Fibroblast of mammary gland (primary cell): ENCODE measurements around the gene TTC28.

Experiments used
- DNase-seq: peaks from one replicate; pipeline ENCODE4 v3.0.0-alpha.2; 2010; ENCODE audit warnings: low read depth
- H3K4me3 ChIP-seq: 2 replicates; pipeline ENCODE4 v1.5.1; 2011; ENCODE audit warnings: low read depth, mild to moderate bottlenecking, low read length, moderate library complexity; ENCODE audit not compliant: control insufficient read depth
- TF ChIP-seq, protein P1 (sequence below): conservative IDR thresholded peaks from 2 replicates; pipeline ENCODE4 v1.5.1; 2011; ENCODE audit warnings: low read depth, low read length, inconsistent platforms; ENCODE audit not compliant: control insufficient read depth, insufficient read depth

TTC28 gene

GRCh38 chr22:28009272-28009827 is 670.3 kb downstream of the TTC28 start:
- H3K4me3 ChIP-seq, result no peak overlapping the region
- TF ChIP-seq, protein P1, sequence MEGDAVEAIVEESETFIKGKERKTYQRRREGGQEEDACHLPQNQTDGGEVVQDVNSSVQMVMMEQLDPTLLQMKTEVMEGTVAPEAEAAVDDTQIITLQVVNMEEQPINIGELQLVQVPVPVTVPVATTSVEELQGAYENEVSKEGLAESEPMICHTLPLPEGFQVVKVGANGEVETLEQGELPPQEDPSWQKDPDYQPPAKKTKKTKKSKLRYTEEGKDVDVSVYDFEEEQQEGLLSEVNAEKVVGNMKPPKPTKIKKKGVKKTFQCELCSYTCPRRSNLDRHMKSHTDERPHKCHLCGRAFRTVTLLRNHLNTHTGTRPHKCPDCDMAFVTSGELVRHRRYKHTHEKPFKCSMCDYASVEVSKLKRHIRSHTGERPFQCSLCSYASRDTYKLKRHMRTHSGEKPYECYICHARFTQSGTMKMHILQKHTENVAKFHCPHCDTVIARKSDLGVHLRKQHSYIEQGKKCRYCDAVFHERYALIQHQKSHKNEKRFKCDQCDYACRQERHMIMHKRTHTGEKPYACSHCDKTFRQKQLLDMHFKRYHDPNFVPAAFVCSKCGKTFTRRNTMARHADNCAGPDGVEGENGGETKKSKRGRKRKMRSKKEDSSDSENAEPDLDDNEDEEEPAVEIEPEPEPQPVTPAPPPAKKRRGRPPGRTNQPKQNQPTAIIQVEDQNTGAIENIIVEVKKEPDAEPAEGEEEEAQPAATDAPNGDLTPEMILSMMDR, result peak; percentile 94
- DNase-seq, result peak; percentile 74

DNA sequence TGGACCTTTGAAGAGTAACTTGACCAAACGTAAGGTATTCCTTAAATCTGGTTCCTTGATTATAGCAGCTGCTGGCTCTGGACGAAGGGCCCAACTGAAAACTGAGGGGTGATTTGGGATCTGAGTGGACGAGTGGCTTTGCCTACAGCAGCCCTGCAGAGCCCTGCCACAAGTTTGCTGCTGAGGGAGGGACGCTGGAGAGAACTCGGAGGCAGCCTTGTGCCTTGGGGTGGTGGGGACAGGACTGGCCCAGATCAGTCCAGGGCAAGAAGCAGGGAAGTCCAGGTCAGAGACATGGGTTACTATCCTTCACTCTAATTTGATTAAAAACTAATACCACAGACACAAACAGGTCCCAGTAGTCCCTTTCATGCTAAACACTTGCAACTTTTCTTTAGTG is 671.0 kb downstream of the TTC28 start:
- H3K4me3 ChIP-seq, result no peak overlapping the region
- TF ChIP-seq, protein P1, result no peak
- no peak for DNase-seq

GRCh38 chr22:28008056-28008455 is 671.6 kb downstream of the TTC28 start:
- DNase-seq, result no peak
- no peak overlapping the region for H3K4me3 ChIP-seq
- TF ChIP-seq, protein P1, result no peak

- DNase-seq, result no peak
- TF ChIP-seq, protein P1, result no peak
- H3K4me3 ChIP-seq, result no peak overlapping the region
Observed at GRCh38 chr22:28006271-28006670, 673.4 kb downstream of the TTC28 start.

DNA sequence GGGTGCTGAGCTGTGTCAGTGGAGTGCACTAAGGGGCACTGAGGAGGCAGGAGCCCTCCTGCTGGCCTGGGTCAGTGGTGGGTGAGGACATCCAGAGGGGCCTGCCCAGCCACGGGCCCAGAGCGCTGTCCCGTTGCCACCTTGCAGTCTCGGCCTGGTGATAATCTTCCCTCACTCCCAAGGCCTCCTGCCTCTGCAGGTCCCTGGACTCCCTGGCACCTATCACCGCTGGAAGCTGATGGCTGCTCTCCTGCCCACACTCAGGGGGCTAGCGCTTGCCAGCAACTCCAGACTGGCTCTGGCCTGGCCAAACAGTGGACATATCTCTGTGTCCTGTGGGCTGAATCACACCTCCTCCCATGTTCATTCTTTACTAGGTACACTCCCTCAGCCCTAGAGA is 674.1 kb downstream of the TTC28 start:
- no peak overlapping the region for H3K4me3 ChIP-seq
- DNase-seq, result no peak
- TF ChIP-seq, protein P1, result no peak

- DNase-seq, result no peak
- no peak overlapping the region for H3K4me3 ChIP-seq
- TF ChIP-seq, protein P1, result no peak
Observed at GRCh38 chr22:28004021-28004420, 675.6 kb downstream of the TTC28 start.
